GM18870 (cell line): ENCODE data around the gene CDK14.
A peak's percentile ranks its signal among the peaks of the same experiment; 100 is the strongest.
"Not testable (repeated sequence)": the region's sequence is repeated elsewhere in the genome, so short reads cannot be mapped to it uniquely, and the experiment has no call there.

Source experiments
- ATAC-seq: cut with Tn5 transposase; IDR thresholded peaks from one replicate; pipeline ENCODE4 v1.9.1; 2021; ENCODE audit warnings: moderate library complexity; ENCODE audit not compliant: unreplicated experiment

Gene CDK14

DNA sequence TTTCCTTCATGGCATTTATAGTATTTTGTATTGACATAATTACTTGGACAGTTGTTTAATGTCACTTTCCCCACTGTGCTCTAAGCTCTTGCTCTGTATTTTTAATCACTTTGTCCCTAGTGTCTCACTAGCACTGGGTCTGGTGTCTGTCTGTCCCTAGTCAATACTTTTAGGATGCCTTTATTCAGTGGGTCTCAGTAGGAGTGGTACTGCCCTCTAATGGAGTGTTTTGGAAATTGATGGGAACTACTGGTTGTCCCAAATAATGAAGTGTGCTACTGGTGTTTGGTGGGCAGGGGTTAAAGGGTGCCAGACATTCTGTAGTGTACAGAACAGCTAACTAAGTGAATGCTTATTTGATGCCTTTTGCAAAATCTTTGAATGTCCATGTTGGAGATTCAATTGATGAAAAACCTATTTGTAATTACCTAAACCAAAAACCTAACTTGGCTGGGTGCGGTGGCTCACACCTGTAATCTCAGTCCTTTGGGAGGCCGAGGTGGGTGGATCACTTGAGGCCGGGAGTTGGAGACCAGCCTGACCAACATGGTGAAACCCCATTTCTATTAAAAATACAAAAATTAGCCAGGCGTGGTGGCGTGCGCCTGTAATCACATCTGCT lies 33.3 kb downstream of the CDK14 start:
- ATAC-seq = peak; percentile 87

DNA sequence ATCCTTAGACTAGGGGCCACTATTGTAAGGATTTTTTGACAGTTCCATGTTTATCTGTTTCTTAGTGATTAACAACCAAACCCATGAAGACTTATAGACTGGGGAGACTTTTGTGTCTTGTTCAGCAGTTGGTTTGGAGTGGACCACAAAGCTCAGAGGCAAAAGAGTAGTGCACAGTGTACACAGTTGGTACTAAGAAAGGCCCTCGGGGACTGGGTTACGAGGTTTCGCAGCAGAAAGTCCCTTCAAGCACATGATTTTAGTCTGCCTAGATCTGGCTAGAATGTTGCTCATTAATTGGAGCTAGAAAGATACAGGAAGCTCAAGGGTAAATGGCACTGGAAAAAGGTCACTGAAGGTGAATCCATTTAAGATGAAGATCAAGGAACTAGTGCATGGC lies 35.4 kb downstream of the CDK14 start:
- ATAC-seq = no peak

DNA sequence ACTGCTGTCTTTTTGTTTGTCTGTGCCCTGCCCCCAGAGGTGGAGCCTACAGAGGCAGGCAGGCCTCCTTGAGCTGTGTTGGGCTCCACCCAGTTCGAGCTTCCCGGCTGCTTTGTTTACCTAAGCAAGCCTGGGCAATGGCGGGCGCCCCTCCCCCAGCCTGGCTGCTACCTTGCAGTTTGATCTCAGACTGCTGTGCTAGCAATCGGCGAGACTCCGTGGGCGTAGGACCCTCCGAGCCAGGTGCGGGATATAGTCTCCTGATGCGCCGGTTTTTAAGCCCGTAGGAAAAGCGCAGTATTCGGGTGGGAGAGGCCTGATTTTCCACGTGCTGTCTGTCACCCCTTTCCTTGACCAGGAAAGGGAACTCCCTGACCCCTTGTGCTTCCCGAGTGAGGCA lies 43.6 kb downstream of the CDK14 start:
- ATAC-seq = not testable (repeated sequence)

DNA sequence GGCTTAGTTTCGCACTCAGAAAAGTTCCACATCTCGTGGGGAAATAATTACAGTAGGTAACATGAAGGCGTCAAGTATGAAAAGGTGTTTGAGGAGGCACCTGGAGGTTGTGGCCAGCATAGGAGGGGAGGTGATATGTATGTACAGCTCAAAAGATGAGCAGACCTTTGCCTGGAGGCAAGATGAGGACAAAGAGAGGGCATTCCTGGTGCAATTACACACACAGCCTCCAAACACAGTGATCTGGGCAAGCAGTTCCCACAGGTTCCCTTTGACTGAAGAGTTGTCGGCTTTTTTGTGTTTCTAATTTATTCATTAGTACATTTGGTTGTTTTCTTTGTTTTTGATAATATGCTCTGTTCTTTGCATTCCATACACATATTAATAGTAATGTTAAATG lies 46.9 kb downstream of the CDK14 start:
- ATAC-seq = no peak

DNA sequence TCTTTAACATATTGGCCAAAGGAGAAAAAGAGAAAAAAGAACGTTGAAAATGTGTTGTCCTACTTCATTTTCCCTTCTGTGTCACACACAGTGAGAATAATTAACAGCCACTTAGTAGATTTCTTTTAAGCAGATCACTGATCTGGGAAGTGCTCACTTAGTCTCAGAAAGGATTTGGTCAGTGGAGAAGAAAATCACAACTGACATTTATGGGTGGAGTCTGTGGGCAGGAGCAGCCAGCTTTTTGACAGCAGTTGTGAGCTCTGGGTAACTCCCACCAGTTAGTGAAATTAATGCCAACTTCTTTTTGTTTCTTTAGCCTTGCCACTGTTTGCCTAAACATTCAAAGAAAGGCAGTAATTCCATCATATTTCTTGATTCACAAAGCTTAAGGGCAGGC lies 49.7 kb downstream of the CDK14 start:
- ATAC-seq = no peak

DNA sequence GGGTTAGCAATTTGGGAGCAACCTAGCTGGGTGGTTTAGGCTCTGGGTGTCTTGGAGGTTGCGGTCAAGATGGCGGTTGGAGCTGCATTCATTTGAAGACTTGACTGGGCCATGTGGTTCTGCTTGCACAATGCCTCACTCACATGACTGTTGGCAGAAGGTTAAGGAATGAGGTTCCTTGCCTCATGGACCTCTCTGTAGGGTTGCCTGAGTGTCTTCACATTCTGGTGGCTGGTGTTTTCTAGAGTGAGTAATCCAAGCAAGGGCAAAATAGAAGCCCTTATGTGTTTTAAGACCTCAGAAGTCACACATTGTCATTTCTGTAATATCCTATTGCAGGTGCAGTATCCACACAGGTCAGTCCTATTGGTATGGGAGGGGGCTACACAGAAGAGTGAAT lies 52.0 kb downstream of the CDK14 start:
- ATAC-seq = peak; percentile 47

DNA sequence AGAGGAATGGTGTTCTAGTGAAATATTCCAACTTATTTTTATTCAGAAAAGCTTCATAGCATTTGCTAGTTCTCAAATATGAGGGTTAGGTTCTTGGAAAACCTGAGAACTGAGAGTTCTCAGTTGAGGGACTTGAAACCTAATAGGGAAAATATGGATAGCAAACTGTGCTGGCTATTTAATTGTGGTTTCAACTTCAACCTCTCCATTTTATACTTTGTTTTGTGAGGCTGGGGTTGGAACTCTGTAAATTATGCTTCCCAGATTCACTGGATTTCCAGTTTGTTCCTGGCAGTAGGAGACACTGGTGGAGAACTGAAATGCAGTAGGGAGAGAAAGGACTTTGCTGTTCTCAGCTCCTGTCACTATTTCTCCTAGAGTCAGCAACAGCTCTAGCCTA lies 52.7 kb downstream of the CDK14 start:
- ATAC-seq = no peak

DNA sequence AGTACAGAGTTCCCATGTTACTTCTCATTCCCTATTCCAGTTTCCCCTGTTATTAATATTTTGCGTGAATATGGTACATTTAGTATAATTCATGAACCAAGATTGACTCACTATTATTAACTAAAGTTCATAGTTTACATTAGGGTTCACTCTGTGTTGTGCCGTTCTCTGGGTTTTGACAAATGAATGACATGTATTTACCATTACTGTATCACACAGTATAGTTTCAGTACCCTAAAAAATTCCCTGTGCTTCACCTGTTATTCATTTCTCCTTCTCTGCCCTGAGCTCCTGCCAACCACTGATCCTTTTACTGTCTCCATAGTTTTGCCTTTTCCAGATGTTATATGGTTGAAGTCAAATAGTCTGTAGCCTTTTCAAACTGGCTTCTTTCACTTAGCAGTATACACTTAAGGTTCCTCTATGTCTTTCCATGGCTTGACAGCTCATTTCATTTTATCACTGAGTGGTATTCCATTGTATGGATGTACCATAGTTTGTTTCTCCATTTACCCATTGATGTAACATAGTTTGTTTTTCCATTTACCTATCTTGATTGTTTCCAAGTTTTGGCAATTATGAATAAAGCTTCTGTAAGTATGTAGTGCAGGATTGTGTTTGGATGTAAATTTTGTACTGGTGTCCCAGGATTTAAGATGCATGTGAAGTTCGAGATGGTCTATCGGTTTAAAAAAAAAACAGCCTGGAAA lies 58.8 kb downstream of the CDK14 start:
- ATAC-seq = peak; percentile 33

DNA sequence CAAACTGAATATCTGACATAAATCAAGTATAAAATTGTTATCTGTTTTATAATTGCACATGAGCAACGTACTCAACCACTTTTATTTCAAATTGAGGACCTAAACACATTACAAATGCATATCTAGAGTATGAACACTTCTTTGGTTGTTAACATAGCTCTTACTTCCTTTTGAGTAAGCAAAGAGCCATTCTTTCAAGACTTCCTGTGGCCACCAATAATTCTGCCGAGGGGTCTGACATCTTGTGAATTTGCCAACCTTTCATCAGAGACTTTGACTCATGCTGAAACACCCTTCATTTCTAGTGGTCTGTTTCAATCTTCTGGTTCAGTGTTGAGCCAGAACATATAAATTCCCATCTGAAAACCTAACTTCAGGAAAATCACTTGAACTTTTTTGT lies 59.4 kb downstream of the CDK14 start:
- ATAC-seq = no peak

DNA sequence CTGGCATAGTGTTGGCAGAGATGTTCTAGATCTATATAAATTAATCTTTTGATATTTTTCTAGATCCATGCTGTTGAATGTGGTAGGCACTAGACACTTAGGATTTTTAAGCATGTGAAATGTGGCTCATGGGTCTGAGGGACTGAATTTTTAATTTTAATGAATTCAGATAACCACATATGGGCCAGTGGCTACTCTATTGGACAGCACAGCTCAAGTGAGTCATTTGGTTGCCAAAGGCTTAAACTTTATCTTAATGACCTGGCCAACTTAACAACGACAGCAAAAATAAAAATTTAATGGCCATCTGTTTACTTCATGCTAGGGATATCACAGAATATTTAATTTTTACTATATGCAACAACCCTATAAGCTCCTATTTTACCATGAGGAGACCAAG lies 61.4 kb downstream of the CDK14 start:
- no peak for ATAC-seq

DNA sequence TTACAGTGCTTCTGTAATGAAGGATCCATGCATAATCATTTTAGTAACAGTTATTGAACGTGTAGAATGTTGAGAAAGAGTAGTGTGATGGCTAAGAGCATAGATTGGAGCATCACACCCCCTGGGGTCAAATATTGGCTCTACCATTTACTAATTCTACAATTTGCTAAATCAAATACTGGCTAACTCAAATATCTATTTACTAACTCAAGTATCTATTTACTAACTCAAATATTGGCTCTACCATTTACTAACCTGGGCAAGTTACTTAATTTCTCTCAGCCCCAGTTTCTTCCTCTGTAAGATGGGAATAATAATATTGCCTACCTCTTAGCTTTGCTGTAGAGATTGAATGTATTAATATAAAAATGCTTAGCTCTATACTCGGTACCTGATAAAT lies 64.0 kb downstream of the CDK14 start:
- ATAC-seq = no peak

DNA sequence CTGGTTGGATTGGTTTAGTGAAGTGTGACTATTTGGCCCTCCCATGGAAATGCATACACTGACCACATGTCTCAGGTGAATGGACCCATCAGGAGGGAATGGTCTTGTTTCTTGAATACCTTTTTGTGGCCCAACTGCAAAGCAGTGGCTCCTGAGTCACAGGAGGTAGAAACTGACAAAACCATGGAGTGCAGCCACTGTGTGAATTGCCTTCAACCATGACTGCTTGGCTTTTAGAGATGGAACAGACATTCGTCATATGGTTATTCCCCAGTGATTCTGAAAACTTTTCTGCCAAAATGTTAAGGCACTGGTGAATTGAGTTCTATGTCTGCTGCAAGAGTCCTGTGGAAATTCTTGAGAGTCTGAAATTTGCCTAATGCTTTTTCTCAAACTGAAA lies 64.7 kb downstream of the CDK14 start:
- ATAC-seq = peak; percentile 51

DNA sequence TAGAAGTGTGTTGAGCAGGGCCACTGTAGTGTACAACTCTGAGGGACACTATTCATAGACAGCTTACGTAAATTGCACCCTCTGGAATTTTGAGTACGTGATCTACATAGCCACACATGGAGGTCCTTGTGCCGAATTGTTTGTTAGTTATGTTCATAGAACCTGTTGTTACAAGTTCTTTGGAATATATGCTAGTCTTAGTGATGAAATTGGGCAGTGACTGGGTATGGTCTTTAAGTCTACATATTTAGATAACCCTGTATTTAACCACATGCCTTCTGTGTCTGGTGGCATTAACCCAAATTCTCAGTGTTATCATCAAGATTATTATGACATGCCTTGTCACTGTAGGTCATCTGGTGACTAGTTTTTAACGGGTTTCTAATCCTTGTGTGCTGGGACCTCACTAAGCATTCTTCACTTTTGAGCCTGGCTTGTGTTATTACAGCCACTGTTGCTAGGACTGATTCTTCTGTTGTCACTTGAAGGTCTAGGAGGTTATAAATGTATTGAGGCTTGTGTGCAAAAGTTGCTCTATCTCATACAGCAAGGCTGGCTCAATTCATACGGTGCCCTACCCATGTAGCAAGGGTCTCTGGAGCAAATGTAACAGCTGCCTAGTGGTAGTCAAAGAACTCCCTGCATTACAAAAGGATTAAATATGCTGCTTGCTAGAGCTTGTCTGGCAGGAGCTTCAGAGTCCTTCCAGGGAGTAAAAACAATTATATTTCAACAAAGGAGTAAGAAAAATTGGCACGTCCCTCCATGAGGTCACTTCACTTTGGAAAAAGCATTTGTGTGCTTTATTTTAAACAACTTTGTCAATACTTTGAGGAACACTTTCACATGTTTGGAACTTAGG lies 65.4 kb downstream of the CDK14 start:
- peak; percentile 20 for ATAC-seq

DNA sequence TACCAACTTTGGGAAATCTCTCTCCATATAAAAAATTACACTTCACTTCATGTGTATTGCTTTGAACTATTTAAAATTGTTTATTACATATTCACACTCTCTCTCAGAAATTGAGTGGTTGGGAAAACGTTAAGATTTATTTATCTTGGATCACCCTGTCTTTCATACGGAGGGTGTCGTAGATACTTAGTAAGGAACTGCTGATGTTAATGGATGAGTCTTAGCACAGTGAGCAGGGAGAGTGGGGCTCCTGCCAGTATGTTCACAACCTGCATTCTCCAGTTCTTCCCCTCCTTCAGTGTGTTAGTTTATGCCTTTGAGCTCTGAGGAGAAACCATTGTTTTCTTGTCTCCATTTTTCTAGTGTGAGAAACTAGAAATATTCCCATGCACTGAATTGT lies 67.1 kb downstream of the CDK14 start:
- no peak for ATAC-seq

DNA sequence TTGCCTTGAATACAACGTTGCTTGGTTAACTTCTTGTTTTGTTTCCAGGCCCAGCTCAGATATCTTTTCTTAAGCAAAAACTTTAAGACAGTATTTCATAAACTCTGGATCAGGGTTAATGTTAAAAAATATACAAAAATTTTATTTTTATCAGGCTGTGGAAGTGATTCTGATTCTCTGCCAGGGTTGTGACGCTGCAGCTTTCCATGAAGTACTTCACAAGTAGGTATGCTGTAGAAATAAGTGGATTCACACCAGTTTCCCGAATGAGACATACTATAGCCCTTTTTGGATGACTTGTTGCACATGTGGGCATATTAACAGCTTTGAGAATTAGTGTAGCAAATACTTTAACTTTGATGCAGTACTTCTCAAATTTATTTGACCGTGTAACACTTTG lies 70.1 kb downstream of the CDK14 start:
- no peak for ATAC-seq

DNA sequence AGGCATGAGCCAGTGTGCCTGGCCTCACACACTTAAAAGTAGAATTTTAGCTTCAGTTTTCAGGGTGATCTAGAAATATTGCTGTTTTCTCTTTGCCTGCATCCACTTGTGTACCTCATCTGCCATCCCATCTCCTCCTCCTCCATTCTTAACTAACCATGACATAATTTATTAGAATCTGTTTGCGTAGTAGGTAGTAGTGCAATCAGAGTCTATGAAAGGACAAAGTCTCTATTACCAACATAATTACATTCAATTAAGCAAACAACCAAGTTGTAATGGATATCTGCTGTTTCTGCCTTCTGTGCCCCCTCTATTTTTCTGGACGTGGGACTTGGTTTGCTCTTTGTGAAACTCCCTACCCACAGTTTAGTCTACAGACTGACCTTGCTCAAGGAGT lies 72.9 kb downstream of the CDK14 start:
- ATAC-seq = no peak

DNA sequence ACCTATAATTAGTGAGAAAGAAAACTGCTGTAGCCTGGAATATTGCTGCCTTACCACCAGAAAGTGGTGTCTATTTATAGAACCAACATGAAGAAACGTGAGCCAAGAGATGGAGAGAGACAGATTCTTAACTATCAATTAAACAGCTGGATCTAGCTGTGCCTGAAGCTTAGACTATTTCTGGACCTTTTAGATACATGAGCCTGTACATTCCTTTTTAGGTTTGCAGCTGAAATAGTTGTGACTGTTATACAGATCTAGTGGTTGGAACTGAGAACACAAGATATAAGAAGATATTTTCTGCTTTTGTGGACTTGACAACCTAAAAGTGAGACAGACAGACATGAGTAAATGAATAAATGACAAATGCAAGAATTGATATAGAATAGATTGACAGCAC lies 73.4 kb downstream of the CDK14 start:
- ATAC-seq = peak; percentile 49

DNA sequence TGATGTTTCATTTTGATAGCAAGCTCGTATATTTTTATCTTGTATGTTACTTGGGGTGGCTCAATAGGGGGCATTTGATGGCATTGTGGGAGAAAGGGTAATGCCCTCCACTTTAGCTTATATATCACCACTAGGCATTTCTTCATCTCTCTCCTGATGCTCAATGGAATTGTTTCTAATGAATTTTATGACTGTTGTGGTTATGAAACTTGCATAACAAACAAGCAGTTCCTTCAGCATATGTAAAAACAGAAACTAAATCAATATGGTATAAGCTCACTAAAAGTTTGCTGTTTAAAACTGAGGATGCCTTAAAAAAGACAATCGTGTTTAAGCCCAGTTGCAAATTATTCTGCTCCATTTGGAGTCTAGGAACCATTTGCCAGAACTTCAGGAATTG lies 75.5 kb downstream of the CDK14 start:
- ATAC-seq = no peak

DNA sequence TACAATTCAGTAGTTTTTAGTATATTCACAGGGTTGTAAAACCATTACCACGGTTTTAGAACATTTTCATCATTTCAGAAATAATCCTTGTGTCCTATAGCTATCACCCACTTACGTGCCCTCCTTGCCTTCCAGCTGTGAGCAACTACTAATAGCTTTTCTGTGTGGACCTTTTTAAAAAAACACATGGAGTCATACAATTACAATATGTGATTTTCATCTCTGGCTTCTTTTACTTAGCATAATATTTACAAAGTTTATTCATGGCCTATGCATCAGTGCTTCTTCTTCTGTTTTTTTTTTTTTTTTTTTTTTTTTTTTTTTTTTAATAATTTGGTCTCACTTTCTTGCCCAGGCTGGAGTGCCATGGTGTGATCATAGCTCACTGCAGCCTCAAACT lies 76.1 kb downstream of the CDK14 start:
- ATAC-seq = no peak

DNA sequence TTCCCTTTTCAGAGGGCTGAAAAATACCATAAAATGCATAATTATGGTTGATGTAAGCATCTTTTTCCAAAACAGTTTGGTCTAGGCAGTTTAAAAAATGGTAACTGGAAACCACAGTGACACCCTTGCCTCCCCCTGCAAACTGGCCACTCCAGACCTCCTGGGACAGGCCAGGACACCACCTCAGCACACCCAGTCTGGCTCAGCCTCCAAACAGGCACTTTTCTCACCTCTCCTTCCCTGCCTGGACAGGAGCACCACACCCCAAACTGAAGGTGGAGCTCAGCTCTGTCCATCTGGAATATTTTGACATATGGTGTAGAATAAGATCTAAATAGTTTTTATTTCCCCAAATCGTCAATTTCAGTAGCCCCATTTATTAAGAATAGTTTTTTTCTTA lies 78.5 kb downstream of the CDK14 start:
- no peak for ATAC-seq

DNA sequence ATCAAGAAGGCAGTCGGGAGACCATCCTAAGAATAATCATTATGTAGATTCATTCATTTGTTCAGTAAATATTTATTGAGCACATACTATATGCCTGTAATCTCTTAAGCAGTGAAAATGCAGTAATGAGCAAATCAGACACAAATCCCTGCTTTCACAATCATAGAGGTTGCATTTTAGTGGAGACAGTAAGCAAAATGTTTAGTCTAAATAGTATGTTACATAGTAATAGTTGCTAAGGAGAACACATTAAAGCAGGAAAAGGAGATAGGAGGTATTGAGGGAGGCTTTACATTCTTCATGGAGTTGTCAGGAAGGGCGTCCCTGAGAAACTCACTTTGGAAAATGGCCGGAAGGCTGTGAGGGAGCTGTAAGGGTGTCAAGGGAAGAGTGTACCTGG lies 79.9 kb downstream of the CDK14 start:
- no peak for ATAC-seq
